H1 (cell line): ENCODE results near the gene C4B. TPM values are rescaled to one million over a fixed set of nuclear protein-coding genes. Genes with fewer than 3 reads are reported as not detected.

Source experiments
- CTCF ChIA-PET: fragments of 300-600 bp; sonication (Branson Sonifier 250); formaldehyde crosslinking; loops from one replicate; lab custom pipeline; 2021; ENCODE audit not compliant: partially characterized antibody; lab: Charles Lee
- POLR2A ChIA-PET: fragments of 300-600 bp; sonication (Branson Sonifier 250); formaldehyde crosslinking; loops from one replicate; lab custom pipeline; 2021; ENCODE audit warnings: inconsistent platforms; ENCODE audit not compliant: partially characterized antibody; lab: Charles Lee
- DNase-seq, 2 experiments: peaks; one replicate each; pipeline versions ENCODE4 v3.0.0 to v3.0.0-alpha.2; 2010 to 2022; ENCODE audit warnings: low spot score in 2 of 2, low read depth in 1 of 2, mixed read lengths in 1 of 2
- FAIRE-seq: peaks from 2 replicates; lab custom pipeline; 2011; peaks lifted over from hg19 to GRCh38; lab: Jason Lieb, UNC
- H2AFZ ChIP-seq: 2 replicates; pipeline ENCODE4 v1.8.1; 2012; ENCODE audit warnings: low read length, inconsistent platforms
- H2AK5ac ChIP-seq: 2 replicates; pipeline ENCODE4 v1.6.1; 2013; ENCODE audit warnings: low read depth, low read length
- H2BK120ac ChIP-seq: replicated peaks from 2 replicates; pipeline ENCODE3; 2013; ENCODE audit warnings: low read depth, low read length, inconsistent platforms
- H2BK12ac ChIP-seq: 2 replicates; pipeline ENCODE4 v1.6.1; 2013; ENCODE audit warnings: low read depth, low read length
- H2BK15ac ChIP-seq: 2 replicates; pipeline ENCODE4 v1.6.1; 2013; ENCODE audit warnings: low read length
- H2BK20ac ChIP-seq: 2 replicates; pipeline ENCODE4 v1.6.1; 2013; ENCODE audit warnings: low read length
- H2BK5ac ChIP-seq: 2 replicates; pipeline ENCODE4 v1.6.1; 2013; ENCODE audit warnings: low read depth, low read length
- H3K14ac ChIP-seq: 2 replicates; pipeline ENCODE4 v1.6.1; 2013; ENCODE audit warnings: inconsistent platforms; ENCODE audit not compliant: insufficient read length
- H3K18ac ChIP-seq: 2 replicates; pipeline ENCODE4 v1.6.1; 2013; ENCODE audit warnings: low read length; ENCODE audit errors: extremely low read depth
- H3K23ac ChIP-seq: 2 replicates; pipeline ENCODE4 v1.6.1; 2013; ENCODE audit warnings: inconsistent platforms; ENCODE audit not compliant: insufficient read length
- H3K23me2 ChIP-seq: 2 replicates; pipeline ENCODE4 v1.6.1; 2013; ENCODE audit warnings: low read depth, low read length
- H3K27ac ChIP-seq: 2 replicates; pipeline ENCODE4 v1.6.1; 2011; ENCODE audit warnings: low read depth, low read length, inconsistent platforms
- H3K27me3 ChIP-seq, 4 experiments: replicated peaks in 1 of 4; 1 replicate in 1 of 4; 2 replicates in 3 of 4; pipeline versions ENCODE4 v1.6.1 to v1.8.1; 2011 to 2013; ENCODE audit warnings: low read length in 3 of 4, mild to moderate bottlenecking in 3 of 4, inconsistent platforms in 2 of 4, mixed read lengths in 2 of 4, moderate library complexity in 1 of 4; ENCODE audit not compliant: control insufficient read depth in 3 of 4, insufficient read depth in 3 of 4; ENCODE audit errors: extremely low read depth in 1 of 4
- H3K36me3 ChIP-seq, 4 experiments: 2 replicates each; pipeline versions ENCODE4 v1.6.1 to v1.8.1; 2011 to 2013; ENCODE audit warnings: mild to moderate bottlenecking in 4 of 4, low read length in 3 of 4, moderate library complexity in 2 of 4, control low read depth in 1 of 4, inconsistent platforms in 1 of 4; ENCODE audit not compliant: insufficient read depth in 4 of 4, control insufficient read depth in 2 of 4
- H3K4ac ChIP-seq: replicated peaks from 2 replicates; pipeline ENCODE3; 2013; ENCODE audit warnings: low read length, low read depth, mixed read lengths, inconsistent platforms; ENCODE audit not compliant: insufficient read length
- H3K4me1 ChIP-seq, 4 experiments: replicated peaks in 1 of 4; 1 replicate in 1 of 4; 2 replicates in 3 of 4; pipeline versions ENCODE4 v1.6.1 to v1.8.1; 2011 to 2013; ENCODE audit warnings: low read length in 3 of 4, inconsistent platforms in 2 of 4, mixed read lengths in 1 of 4; ENCODE audit not compliant: insufficient read depth in 4 of 4, control insufficient read depth in 3 of 4
- H3K4me2 ChIP-seq, 2 experiments: 2 replicates each; pipeline versions ENCODE4 v1.6.1 to v1.8.1; 2011 to 2013; ENCODE audit warnings: low read depth in 2 of 2, low read length in 2 of 2, control low read depth in 1 of 2, inconsistent platforms in 1 of 2, mild to moderate bottlenecking in 1 of 2; ENCODE audit not compliant: insufficient read depth in 1 of 2
- H3K4me3 ChIP-seq, 4 experiments: fragments of 200-600, 300-600 bp in 1 of 4; sonication (generic), shearing (Covaris generic), sonication (Bioruptor Twin) in 1 of 4; 2 replicates each; pipeline versions ENCODE4 v1.5.1 to v1.8.1; 2011 to 2016; ENCODE audit warnings: low read length in 4 of 4, low read depth in 3 of 4, control low read depth in 2 of 4, inconsistent platforms in 2 of 4, mild to moderate bottlenecking in 2 of 4, mixed read lengths in 1 of 4, moderate library complexity in 1 of 4; ENCODE audit not compliant: insufficient read depth in 2 of 4; ENCODE audit errors: extremely low read depth in 1 of 4
- H3K56ac ChIP-seq: replicated peaks from 2 replicates; pipeline ENCODE3; 2013; ENCODE audit warnings: low read depth, mild to moderate bottlenecking, mixed read lengths, low read length, inconsistent platforms; ENCODE audit not compliant: insufficient read length
- H3K79me1 ChIP-seq: 2 replicates; pipeline ENCODE4 v1.6.1; 2013; ENCODE audit warnings: low read depth, low read length, control low read depth
- H3K79me2 ChIP-seq, 2 experiments: 2 replicates each; pipeline versions ENCODE4 v1.6.1 to v1.8.1; 2012 to 2013; ENCODE audit warnings: low read length in 2 of 2, mild to moderate bottlenecking in 2 of 2, inconsistent platforms in 1 of 2; ENCODE audit not compliant: insufficient read depth in 2 of 2, control insufficient read depth in 1 of 2
- H3K9ac ChIP-seq, 4 experiments: replicated peaks in 1 of 4; 1 replicate in 1 of 4; 2 replicates in 3 of 4; pipeline versions ENCODE4 v1.6.1 to v1.8.1; 2011 to 2013; ENCODE audit warnings: low read depth in 3 of 4, low read length in 3 of 4, control low read depth in 2 of 4, mild to moderate bottlenecking in 2 of 4, moderate library complexity in 2 of 4, inconsistent platforms in 1 of 4; ENCODE audit errors: extremely low read depth in 1 of 4
- H3K9me3 ChIP-seq, 2 experiments: 2 replicates each; pipeline versions ENCODE4 v1.6.1 to v1.8.1; 2012 to 2013; ENCODE audit warnings: mild to moderate bottlenecking in 2 of 2, moderate library complexity in 2 of 2, control low read depth in 1 of 2, inconsistent platforms in 1 of 2, low read depth in 1 of 2, low read length in 1 of 2, mixed read lengths in 1 of 2; ENCODE audit not compliant: insufficient read depth in 2 of 2
- H4K20me1 ChIP-seq, 2 experiments: replicated peaks in 1 of 2; 2 replicates each; pipeline versions ENCODE3 to v1.8.1; 2011 to 2013; ENCODE audit warnings: inconsistent platforms in 2 of 2, low read length in 2 of 2, mild to moderate bottlenecking in 1 of 2; ENCODE audit not compliant: insufficient read depth in 2 of 2, control insufficient read depth in 1 of 2
- H4K5ac ChIP-seq: 2 replicates; pipeline ENCODE4 v1.6.1; 2013; ENCODE audit warnings: low read length, low read depth, mixed read lengths, inconsistent platforms; ENCODE audit not compliant: insufficient read length
- H4K8ac ChIP-seq: 2 replicates; pipeline ENCODE4 v1.8.0; 2013; ENCODE audit warnings: mild to moderate bottlenecking, moderate library complexity, low read length, inconsistent platforms; ENCODE audit not compliant: insufficient read depth; ENCODE audit errors: extremely low read depth
- H4K91ac ChIP-seq: replicated peaks from 2 replicates; pipeline ENCODE3; 2013; ENCODE audit warnings: low read length, mixed read lengths, inconsistent platforms; ENCODE audit not compliant: insufficient read length
- BRCA1 ChIP-seq: IDR thresholded peaks from 2 replicates; pipeline ENCODE4 v1.6.1; 2012; ENCODE audit warnings: low read depth, low read length, improper control_type of control experiment
- CHD1 ChIP-seq: IDR thresholded peaks from 2 replicates; pipeline ENCODE4 v1.6.1; 2012; ENCODE audit warnings: low read depth, low read length, improper control_type of control experiment
- PHF8 ChIP-seq: fragments of 200-600 bp; sonication (generic); conservative IDR thresholded peaks from 2 replicates; pipeline ENCODE4 v1.7.1; 2012; ENCODE audit warnings: low read depth, mild to moderate bottlenecking, inconsistent platforms, low read length, moderate library complexity
- RNF2 ChIP-seq: fragments of 200-900, 300-1000 bp; sonication (generic); IDR thresholded peaks from 2 replicates; pipeline ENCODE4 v1.7.1; 2016; ENCODE audit warnings: borderline replicate concordance, low read depth, mild to moderate bottlenecking, antibody characterized with exemption, low read length; ENCODE audit not compliant: poor library complexity, severe bottlenecking; ENCODE audit errors: missing control alignments
- SAP30 ChIP-seq: fragments of 300-600 bp; sonication (generic); IDR thresholded peaks from 2 replicates; pipeline ENCODE4 v1.7.1; 2012; ENCODE audit warnings: low read length, moderate library complexity, mild to moderate bottlenecking, inconsistent platforms; ENCODE audit not compliant: insufficient read depth, insufficient replicate concordance
- SRF ChIP-seq: IDR thresholded peaks from 2 replicates; pipeline ENCODE4 v1.6.1; 2011; ENCODE audit warnings: mild to moderate bottlenecking, low read depth, low read length, moderate library complexity
- TCF12 ChIP-seq: IDR thresholded peaks from 2 replicates; pipeline ENCODE4 v1.6.1; 2011; ENCODE audit warnings: low read depth, mild to moderate bottlenecking, low read length
- YY1 ChIP-seq: IDR thresholded peaks from 2 replicates; pipeline ENCODE4 v1.6.1; 2011; ENCODE audit warnings: low read depth, mild to moderate bottlenecking, low read length
- WGBS, 2 experiments: shearing (Covaris generic) in 1 of 2; methylation state at CpG; one replicate each; pipeline versions ENCODE4 v1.1.6 to v1.1.7; 2013 to 2015; ENCODE audit warnings: low lambda C conversion rate in 2 of 2, mixed read lengths in 2 of 2, inconsistent platforms in 1 of 2, low coverage in 1 of 2, missing lambda C conversion rate in 1 of 2; ENCODE audit not compliant: insufficient replicate concordance in 2 of 2, insufficient coverage in 1 of 2, insufficient read length in 1 of 2; ENCODE audit errors: extremely low coverage in 1 of 2, missing lambda C conversion rate in 1 of 2; 5-methylcytosine and 5-hydroxymethylcytosine counted together
- polyA plus RNA-seq, 7 experiments: library from polyadenylated mRNA; depleted of rRNA in 3 of 7; stranded (reverse) in 5 of 7; unstranded in 2 of 7; fragments of >200 nt in 5 of 7; fragments of 200-250 nt in 2 of 7; gene quantifications; 1 replicate in 5 of 7; 2 replicates in 1 of 7; 4 replicates in 1 of 7; pipeline versions ENCODE4 v1.2.1 to v1.2.3, GENCODE V29; 2011 to 2013; ENCODE audit warnings: missing spikeins in 2 of 7, mixed read lengths in 2 of 7
- total RNA-seq: library from RNA; stranded (reverse); fragmentation: NEBNext Ultra II Directional; extraction: Animal tissue kit (Norgen Biotek cat#: 25700); gene quantifications from 2 replicates; pipeline ENCODE4 v1.2.1, GENCODE V29; 2021

The C4B gene
- total and polyA plus RNA-seq, 2 of the 8 experiments (the other 6 are each of a cell fraction or from before 2014, with no cell fraction given), result 0.74 to 3.5 TPM

DNA sequence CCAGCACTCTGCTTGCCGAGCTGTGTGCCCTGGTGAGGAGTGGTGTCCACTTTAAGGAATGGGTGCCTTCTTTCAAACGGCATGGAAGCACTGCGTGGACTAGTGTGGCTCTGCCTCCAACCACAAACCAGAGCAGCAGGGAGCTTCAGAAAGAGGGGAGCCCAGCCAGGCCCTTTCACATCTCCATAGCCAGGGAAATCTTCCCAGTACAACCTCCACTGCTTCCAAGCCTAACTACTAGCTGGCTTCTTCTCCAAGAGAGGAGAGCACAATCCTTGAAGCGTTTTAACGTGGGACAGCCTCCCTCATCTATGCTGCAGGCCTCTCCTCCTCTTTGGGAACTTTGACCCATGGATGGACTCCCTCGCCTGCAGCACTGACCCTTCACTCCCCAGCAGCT is 67.9 kb downstream of the C4B start:
- ChIA-PET POLR2A (interaction anchor here (1.0 kb wide), 2 partner anchors 35 to 46 kb away, joined by 3 read pairs; partner anchors contain the start of gene ATF6B), CTCF (interaction anchor here (0.8 to 4.8 kb wide), 3 partner anchors 12 to 35 kb away, joined by 3 to 30 read pairs (median 28); no protein-coding TSS in a partner anchor)

More for the DNA sequence above, 67.9 kb downstream of the C4B start:
- no peak overlapping the region for H3K4me2 ChIP-seq
- H3K4ac ChIP-seq, result no peak overlapping the region
- no peaks in the 10 kb centered on the region for H3K79me2 ChIP-seq
- no peak overlapping the region for H2BK20ac ChIP-seq
- H4K5ac ChIP-seq, result no peak overlapping the region
- H3K9ac ChIP-seq, result no peak overlapping the region; a peak in 1 of 7 replicates
- no peak overlapping the region for H3K4me3 ChIP-seq
- H3K14ac ChIP-seq, result no peak overlapping the region
- no peaks in the 10 kb centered on the region; the same call in 1 of the 2 replicates for H3K23me2 ChIP-seq
- H2AFZ ChIP-seq, result no peak overlapping the region
- no peak overlapping the region for H4K91ac ChIP-seq
- no peak overlapping the region for H3K18ac ChIP-seq
- H3K27me3 ChIP-seq, result peaks cover 0 to 13% (median 11%) of the 10 kb centered on the region in 4 experiments; a peak in 5 of 7 replicates
- DNase-seq (no peak), FAIRE-seq (no peak)
- no peaks in the 10 kb centered on the region for H3K9me3 ChIP-seq
- H3K23ac ChIP-seq, result no peak overlapping the region
- WGBS, 2 experiments, result 76% methylated on average over 6 of the region's 6 CpGs; no CpG with 5 or more reads in 1 of the 2 experiments
- H2BK12ac ChIP-seq, result no peak overlapping the region
- no peak overlapping the region for H2BK15ac ChIP-seq
- no peak for TF ChIP-seq YY1
- no peak for TF ChIP-seq PHF8
- TF ChIP-seq TCF12, result no peak
- no peak for TF ChIP-seq RNF2
- TF ChIP-seq SRF, result no peak
- TF ChIP-seq BRCA1, result no peak
- no peak for TF ChIP-seq CHD1
- no peak for TF ChIP-seq SAP30
- H2BK120ac ChIP-seq, result no peak overlapping the region
- no peak overlapping the region for H2AK5ac ChIP-seq
- H3K56ac ChIP-seq, result no peak overlapping the region
- no peaks in the 10 kb centered on the region; the same call in 1 of the 2 replicates for H3K79me1 ChIP-seq
- no peak overlapping the region; the same call in 1 of the 2 replicates for H2BK5ac ChIP-seq
- no peak overlapping the region for H4K8ac ChIP-seq
- H4K20me1 ChIP-seq, result no peaks in the 10 kb centered on the region
- peaks cover 0 to 10% (median 2%) of the 10 kb centered on the region in 4 experiments; a peak in 4 of 7 replicates for H3K4me1 ChIP-seq
- no peaks in the 10 kb centered on the region for H3K36me3 ChIP-seq
- no peak overlapping the region for H3K27ac ChIP-seq
